NT2/D1 (cell line): ENCODE measurements around the gene CD300H.

Experiments
- SUZ12 ChIP-seq: IDR thresholded peaks from 2 replicates; pipeline ENCODE4 v1.6.1; 2011; ENCODE audit not compliant: insufficient read length, insufficient read depth; ENCODE audit errors: extremely low read depth
- ZNF274 ChIP-seq: IDR thresholded peaks from 2 replicates; pipeline ENCODE4 v1.6.1; 2011; ENCODE audit warnings: mild to moderate bottlenecking, low read depth, low read length

DNA sequence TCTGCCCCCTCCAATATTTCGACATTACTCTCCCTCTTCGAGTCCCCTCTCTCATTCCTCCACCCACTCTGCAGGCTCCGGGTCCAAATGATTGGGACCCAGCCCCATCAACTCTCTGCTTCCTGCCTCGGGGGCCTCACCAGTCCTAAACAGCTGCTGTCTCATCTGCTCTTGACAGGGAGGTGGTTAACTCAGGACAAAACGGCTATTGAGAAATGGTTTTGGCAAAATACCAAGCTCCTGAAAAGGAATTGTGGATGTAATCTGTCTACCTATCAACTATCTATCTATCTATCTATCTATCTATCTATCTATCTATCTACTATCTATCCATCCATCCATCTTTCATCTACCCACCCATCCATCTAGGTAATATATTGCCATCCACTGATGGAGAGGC lies 2.2 kb downstream of the CD300H start:
- TF ChIP-seq ZNF274 (no peak), SUZ12 (no peak)
